GM18511 (cell line): ENCODE measurements around the gene ZC3H12D.
"Not testable (repeated sequence)": the region's sequence is repeated elsewhere in the genome, so short reads cannot be mapped to it uniquely, and the experiment has no call there.

Experiments used
- ATAC-seq: cut with Tn5 transposase; IDR thresholded peaks from one replicate; pipeline ENCODE4 v1.9.1; 2021; ENCODE audit warnings: mild to moderate bottlenecking, moderate library complexity; ENCODE audit not compliant: unreplicated experiment

Gene ZC3H12D

DNA sequence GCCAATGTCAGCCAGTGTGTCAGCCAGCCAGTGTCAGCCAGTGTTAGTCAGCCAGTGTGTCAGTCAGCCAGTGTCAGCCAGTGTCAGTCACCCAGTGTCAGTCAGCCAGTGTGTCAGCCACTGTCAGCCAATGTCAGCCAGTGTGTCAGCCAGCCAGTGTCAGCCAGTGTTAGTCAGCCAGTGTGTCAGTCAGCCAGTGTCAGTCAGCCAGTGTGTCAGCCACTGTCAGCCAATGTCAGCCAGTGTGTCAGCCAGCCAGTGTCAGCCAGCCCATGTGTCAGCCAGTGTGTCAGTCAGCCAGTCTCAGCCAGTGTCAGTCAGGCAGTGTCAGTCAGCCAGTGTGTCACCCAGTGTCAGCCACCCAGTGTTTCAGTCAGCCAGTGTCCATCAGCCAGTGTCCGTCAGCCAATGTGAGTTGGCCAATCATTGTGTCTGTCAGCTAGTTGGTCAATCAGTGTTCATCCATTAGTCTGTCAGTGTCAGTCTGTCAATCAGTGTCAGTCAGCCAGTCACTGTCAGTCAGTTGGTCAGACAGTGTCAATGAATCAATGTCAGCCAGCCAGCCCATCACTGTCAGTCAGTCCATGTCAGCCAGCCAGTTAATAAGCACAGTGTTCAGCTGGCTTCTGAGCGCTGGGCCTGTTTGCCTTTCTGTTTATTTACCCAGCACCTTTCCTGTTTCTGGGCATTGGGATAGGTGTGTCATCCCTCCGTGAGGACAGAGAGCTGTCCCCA, 40.3 kb downstream of the ZC3H12D start:
- ATAC-seq = not testable (repeated sequence)

- no peak for ATAC-seq
These were observed 41.2 kb downstream of the ZC3H12D start for GRCh38 chr6:149443411-149444181.

DNA sequence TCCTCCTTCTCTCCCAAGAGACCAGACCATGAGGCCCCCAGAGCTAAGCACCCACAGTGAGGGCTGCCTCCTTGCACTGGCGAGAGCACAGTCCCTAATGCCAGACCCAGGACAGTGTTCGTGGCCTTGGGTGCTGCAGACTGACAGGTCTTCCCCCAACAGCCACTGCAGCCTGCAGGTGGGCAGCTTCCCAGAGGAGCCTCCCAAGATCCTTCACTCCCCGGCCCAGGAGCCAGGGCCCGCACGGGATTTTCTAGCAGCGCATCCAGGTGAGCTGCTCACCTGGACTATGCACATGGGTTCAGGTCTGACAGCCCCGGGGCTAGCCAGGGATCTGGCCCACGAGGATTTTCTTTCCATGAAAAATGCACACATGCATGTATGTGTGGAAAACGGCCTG, 43.1 kb downstream of the ZC3H12D start:
- ATAC-seq = no peak

DNA sequence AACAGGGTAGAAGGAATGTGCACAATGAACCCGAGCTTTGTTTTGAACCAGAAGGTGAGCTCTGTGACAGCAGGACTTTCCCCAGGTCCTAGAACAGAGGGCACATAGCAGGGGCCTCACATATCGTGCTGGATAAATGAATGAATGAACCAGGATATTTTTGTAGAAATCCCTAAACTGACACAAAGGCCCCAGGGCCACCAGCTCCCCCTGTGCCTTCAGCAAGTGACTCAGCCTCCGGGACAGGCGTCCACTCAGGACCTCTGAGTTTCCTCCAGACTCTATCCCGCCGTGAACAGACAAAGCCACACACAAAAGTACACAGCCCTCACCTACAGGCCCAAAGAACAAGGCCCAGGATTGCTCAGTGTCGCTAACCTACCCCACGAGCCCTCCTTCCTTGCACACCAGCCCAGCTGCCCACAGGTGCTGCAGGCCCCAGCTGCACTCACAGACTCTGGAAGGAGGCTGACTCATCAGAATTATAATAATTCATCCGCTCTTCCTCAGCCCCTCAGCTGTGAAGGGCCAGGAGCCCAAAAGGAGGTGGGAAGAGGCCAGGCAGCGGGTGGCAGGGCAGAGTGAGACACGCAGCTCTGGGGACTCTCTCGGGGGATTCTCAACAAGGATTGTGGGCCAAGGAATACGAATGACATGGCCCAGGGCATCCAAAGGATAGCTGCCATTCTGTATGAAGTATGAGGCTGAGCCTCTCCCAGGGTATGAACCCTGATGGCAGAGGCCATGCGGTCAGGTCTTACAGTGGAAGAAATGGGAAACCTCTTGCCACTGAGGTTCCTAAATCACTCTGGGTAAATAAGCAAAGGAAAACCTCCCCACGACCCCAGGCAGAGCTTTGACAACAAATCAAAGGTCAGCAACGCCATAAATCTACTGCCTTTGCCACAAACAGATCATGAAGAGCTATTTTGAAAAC, 43.8 kb downstream of the ZC3H12D start:
- no peak for ATAC-seq

DNA sequence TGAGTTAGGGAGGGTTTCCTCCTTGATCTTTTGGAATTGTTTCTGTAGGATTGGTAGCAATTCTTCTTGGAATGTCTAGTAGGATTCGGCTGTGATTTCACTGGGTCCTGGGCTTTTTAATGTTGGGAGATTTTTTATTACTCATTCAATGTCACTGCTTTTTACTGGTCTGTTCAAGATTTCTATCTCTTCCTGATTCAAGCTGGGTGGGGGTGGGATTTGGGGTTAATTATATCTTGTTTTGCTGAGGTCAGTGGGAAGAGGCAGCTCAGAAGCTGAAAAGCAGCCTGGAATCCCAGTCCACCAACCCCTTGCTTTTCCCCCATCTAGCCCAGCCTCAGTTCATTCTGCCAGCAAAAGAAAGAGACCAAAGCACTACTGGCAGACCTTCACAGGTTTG, 45.2 kb downstream of the ZC3H12D start:
- ATAC-seq = no peak

- ATAC-seq = peak; percentile 75
These were observed 46.0 kb downstream of the ZC3H12D start for GRCh38 chr6:149438855-149439254.

GRCh38 chr6:149437212-149437611, 47.6 kb downstream of the ZC3H12D start:
- no peak for ATAC-seq

- ATAC-seq = no peak
These were observed 48.2 kb downstream of the ZC3H12D start for GRCh38 chr6:149436647-149437046.

DNA sequence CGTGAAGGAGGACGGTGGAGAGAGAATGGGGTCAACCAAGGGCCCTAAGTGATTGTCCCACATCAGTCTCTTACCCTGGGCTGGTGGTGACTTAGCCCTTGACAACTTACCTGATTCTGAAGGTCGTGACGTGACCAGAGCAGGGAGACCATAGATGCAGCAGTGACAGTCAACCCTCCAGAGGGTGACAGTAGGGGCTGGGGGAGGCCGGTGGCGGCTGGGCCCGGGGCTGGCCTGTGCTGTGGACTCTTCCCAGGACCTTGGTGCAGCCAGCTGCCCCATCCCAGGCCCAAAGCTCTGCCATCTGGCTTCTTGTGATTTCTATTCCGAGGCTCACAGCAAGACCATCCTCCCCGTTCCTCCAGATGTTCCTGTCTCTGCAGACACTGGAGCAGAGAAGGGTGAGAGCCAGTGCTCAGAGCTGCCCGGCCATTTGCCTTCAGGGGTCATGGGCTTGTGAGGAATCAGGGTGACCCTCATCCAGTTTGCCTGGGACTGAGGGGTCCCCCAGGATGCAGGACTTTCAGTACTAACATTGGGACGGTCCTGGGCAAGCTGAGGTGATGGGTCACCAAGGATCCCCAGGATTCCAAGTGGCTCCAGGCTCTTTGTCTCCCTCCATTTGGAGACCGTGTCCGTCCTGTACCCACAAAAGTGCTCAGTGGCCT, 48.8 kb downstream of the ZC3H12D start:
- ATAC-seq = no peak

DNA sequence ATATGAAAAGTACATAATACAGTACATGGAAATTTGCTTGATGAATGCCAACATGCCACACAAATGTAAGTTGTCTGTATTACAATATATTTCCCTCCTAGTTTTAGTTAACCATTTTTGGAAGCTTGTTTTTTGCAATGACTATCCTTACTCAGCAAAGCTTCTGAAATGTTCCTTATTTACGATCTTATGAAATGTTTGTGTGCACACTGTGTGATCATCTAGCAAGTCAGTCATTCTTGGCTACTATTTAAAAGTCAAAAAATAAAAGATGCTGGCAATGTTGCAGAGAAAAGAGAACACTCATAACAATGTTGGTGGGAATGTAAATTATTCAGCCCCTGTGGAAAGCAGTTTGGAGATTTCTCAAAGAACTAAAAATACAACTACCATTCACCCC, 50.9 kb downstream of the ZC3H12D start:
- no peak for ATAC-seq

DNA sequence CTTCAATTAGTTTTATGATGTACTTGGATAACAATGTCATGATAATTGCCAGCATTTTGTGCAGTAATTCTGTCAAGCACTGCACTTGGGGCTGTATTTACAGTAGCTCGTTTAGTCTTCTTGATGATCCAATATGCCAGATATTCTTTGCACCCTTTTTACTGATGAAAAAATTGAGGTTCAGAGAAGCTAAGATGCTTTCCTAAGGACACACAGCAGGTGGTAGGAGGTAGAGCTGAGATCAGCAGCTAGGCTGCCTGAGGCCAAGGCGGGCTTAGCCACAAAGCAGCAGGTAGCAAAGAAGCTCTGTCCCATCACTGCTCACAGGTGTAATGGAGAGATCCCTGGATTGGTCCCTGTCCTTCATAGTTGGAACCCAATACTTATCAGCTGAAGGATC, 51.4 kb downstream of the ZC3H12D start:
- ATAC-seq = no peak

- peak; percentile 94 for ATAC-seq
These were observed 52.7 kb downstream of the ZC3H12D start for GRCh38 chr6:149431905-149432775.

- no peak for ATAC-seq
These were observed 55.1 kb downstream of the ZC3H12D start for GRCh38 chr6:149429427-149430360.

GRCh38 chr6:149428606-149429005, 56.2 kb downstream of the ZC3H12D start:
- no peak for ATAC-seq

GRCh38 chr6:149425754-149426153, 59.1 kb downstream of the ZC3H12D start:
- ATAC-seq = no peak

GRCh38 chr6:149425224-149425623, 59.6 kb downstream of the ZC3H12D start:
- ATAC-seq = no peak

DNA sequence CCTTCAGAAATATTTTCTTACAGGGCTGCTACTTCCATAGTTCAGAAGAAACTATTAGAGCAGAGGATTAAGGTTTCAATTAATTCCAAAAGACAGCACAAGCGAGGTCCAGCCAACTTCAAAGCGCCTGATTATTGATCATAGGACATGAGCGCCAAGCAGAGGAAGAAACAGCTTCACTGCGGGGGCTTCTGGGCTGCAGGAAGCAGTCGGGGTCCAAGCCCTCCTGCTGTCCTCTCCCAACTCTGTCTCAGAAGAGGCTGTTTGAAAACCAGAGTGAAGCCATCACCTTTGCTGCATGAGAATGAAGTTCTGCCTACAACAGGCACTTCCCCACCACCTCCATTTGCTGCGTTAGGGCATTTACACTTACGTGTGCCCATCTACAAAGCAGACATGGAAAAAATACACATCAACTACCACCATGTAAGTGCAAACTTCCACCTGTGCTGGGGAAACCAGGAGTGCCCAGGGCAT, 60.8 kb downstream of the ZC3H12D start:
- ATAC-seq = no peak

DNA sequence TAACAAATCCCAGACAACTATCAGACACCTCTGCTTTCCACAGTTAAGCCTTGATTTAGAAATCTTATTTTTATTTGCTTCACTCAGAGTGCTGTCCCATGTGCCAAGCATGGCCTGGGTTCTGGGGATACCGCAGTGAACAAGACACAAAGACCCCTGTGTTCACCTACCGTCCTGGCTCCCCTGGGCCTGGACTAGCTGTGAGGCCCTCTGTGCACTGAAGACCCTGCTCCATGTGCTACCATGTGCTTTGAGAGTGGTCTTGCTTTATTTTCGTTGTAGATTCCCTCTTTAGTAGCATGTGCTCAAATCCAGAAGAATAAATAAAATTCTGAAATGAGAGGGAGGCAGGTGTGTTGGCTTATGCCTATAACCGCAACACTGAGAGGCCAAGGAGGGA, 62.2 kb downstream of the ZC3H12D start:
- no peak for ATAC-seq

- no peak for ATAC-seq
These were observed 63.7 kb downstream of the ZC3H12D start for GRCh38 chr6:149421132-149421531.
